ENCODE measurements around the gene PHRF1. TPM values are rescaled to one million over a fixed set of nuclear protein-coding genes. Genes with fewer than 3 reads are reported as not detected.

PHRF1 gene
- total RNA-seq, 4 donors from 2014 or later, result 24.5 to 38.2 (median 28.7) TPM

DNA sequence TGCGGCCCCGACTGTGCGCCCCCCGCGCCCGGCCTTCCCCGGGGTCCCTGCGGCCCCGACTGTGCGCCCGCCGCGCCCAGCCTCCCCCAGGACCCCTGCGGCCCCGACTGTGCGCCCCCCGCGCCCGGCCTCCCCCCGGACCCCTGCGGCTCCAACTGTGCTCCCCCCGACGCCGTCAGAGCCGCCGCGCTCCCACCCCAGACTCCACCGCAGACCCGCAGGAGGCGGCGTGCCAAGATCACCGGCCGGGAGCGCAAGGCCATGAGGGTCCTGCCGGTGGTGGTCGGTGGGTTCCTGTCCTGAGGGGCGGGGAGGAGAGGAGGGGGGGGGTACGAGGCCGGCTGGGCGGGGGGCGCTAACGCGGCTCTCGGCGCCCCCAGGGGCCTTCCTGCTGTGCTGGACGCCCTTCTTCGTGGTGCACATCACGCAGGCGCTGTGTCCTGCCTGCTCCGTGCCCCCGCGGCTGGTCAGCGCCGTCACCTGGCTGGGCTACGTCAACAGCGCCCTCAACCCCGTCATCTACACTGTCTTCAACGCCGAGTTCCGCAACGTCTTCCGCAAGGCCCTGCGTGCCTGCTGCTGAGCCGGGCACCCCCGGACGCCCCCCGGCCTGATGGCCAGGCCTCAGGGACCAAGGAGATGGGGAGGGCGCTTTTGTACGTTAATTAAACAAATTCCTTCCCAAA, 63.9 kb downstream of the PHRF1 start:
- TF ChIP-seq POLR2AphosphoS5 (IDR thresholded peaks at IDR 0.05) (no peak), CTCF (IDR thresholded peaks at IDR 0.05) (no peak), POLR2A (IDR thresholded peaks at IDR 0.05; ENCODE audit: low read depth) (no peak), EP300 (IDR thresholded peaks at IDR 0.05) (no peak)
- Histone ChIP-seq H3K27ac (replicated peaks in 1 of 4) (no peak overlapping the region), H3K4me1 (peaks cover 25 to 43% (median 37%) of the 10 kb centered on the region in 4 donors), H3K9me3 (no peaks in the 10 kb centered on the region), H3K27me3 (peaks cover 0 to 44% (median 3%) of the 10 kb centered on the region in 4 donors), H3K36me3 (peaks cover 5 to 45% (median 30%) of the 10 kb centered on the region in 4 donors), H3K4me3 (no peak overlapping the region)
- intact Hi-C loops (cut with DNase I), result no loop called here
- WGBS, result 59% methylated on average over 19 of the region's 69 CpGs
- DNase-seq (ENCODE audit: extremely low spot score), result no peak

DNA sequence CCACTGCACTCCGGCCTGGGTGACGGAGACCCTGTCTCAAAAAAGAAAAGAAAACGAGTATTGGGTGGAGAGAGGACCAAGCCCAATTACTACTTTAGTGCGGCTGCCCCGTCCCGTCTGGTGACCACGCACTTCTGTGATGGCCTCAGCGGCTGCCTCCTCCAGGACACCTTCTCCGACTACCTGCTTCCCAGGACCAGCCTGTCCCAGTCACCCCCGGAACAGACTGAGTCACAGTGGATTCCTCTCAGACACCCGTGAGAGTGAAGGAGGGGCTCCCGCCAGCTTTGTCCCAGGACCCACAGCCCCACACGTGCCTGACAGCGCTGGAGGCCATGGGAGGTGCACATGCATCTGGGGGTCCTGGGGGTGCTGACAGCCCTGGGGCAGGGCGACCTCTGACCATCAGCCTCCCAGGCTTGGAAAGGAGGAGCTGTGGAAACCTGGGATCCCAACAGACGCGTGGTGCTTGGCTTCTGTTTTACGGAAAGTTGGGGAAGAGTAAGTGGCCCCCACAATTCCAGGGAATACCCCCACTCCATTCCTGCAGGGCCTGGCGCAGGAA, 65.6 kb downstream of the PHRF1 start:
- H3K27me3 ChIP-seq, result peaks cover 0 to 39% (median 3%) of the 10 kb centered on the region in 4 donors
- WGBS, result 89% methylated on average over 16 of the region's 19 CpGs
- TF ChIP-seq POLR2AphosphoS5 (IDR thresholded peaks at IDR 0.05) (no peak), CTCF (IDR thresholded peaks at IDR 0.05) (no peak), EP300 (IDR thresholded peaks at IDR 0.05) (no peak), POLR2A (IDR thresholded peaks at IDR 0.05; ENCODE audit: low read depth) (no peak)

DNA sequence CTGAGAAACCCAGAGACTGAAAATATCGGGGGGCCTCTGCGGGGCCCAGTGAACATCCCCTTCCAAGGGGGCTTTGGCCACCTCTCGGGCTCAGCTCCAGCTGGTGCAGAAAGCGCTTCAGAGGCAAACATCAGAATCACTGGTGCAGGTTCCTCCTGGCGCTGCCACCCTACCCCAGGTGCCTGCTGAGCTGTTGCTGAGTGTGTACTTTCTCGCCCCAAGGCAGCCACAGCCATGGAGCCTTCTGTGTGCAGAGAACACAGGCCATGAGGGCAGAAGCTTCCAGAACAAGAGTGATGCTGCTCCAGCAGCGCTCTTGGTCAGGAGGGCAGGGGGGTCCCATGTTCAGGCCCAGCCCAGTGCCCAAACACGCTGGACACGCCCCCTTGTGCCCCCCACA, 67.1 kb downstream of the PHRF1 start:
- WGBS, result 96% methylated on average over 6 of the region's 9 CpGs
- Histone ChIP-seq H3K4me3 (no peak overlapping the region), H3K27ac (replicated peaks in 1 of 4) (no peak overlapping the region), H3K9me3 (no peaks in the 10 kb centered on the region), H3K27me3 (peaks cover 0 to 24% (median 0%) of the 10 kb centered on the region in 4 donors), H3K4me1 (peaks cover 9 to 19% (median 16%) of the 10 kb centered on the region in 4 donors), H3K36me3 (peaks cover 5 to 66% (median 41%) of the 10 kb centered on the region in 4 donors)
- intact Hi-C loops (cut with DNase I), result no loop called here
- no peak for TF ChIP-seq POLR2A (IDR thresholded peaks at IDR 0.05; ENCODE audit: low read depth)
- TF ChIP-seq EP300 (IDR thresholded peaks at IDR 0.05), result no peak
- no peak for TF ChIP-seq POLR2AphosphoS5 (IDR thresholded peaks at IDR 0.05)
- no peak for TF ChIP-seq CTCF (IDR thresholded peaks at IDR 0.05)
- DNase-seq (ENCODE audit: extremely low spot score), result no peak

More for the DNA sequence above, 65.6 kb downstream of the PHRF1 start:
- Histone ChIP-seq H3K4me3 (no peak overlapping the region), H3K27ac (replicated peaks in 1 of 4) (no peak overlapping the region), H3K9me3 (no peaks in the 10 kb centered on the region), H3K36me3 (peaks cover 5 to 55% (median 39%) of the 10 kb centered on the region in 4 donors), H3K4me1 (peaks cover 20 to 34% (median 28%) of the 10 kb centered on the region in 4 donors)
- intact Hi-C loops (cut with DNase I), result no loop called here
- DNase-seq (ENCODE audit: extremely low spot score), result no peak

GRCh38 chr11:643849-644738, 67.8 kb downstream of the PHRF1 start:
- no peak for DNase-seq (ENCODE audit: extremely low spot score)
- intact Hi-C loops (cut with DNase I), result no loop called here
- no peak for TF ChIP-seq POLR2AphosphoS5 (IDR thresholded peaks at IDR 0.05)
- TF ChIP-seq CTCF (IDR thresholded peaks at IDR 0.05), result no peak
- no peak for TF ChIP-seq EP300 (IDR thresholded peaks at IDR 0.05)
- TF ChIP-seq POLR2A (IDR thresholded peaks at IDR 0.05; ENCODE audit: low read depth), result no peak
- H3K27ac ChIP-seq (replicated peaks in 1 of 4), result no peak overlapping the region
- no peaks in the 10 kb centered on the region for H3K9me3 ChIP-seq
- 80% methylated on average over 27 of the region's 50 CpGs for WGBS
- peaks cover 5 to 69% (median 41%) of the 10 kb centered on the region in 4 donors for H3K36me3 ChIP-seq
- H3K4me3 ChIP-seq, result no peak overlapping the region
- H3K4me1 ChIP-seq, result peaks cover 3 to 14% (median 12%) of the 10 kb centered on the region in 4 donors
- H3K27me3 ChIP-seq, result peaks cover 0 to 17% (median 0%) of the 10 kb centered on the region in 4 donors

All from esophagus muscularis mucosa (tissue), 4 donors.